IMR-90 (cell line): ENCODE results near the gene COL4A2. TPM values are rescaled to one million over a fixed set of nuclear protein-coding genes. Genes with fewer than 3 reads are reported as not detected.

Experiments used
- ATAC-seq: fragments of 200-7000 bp; cut with Tn5 transposase; 2 replicates; pipeline ENCODE4 v1.9.1; 2020; ENCODE audit warnings: low read depth, mild to moderate bottlenecking, moderate library complexity
- BruUV-seq: library from RNA; stranded (reverse); fragments of 400-500 nt; replicated peaks from 2 replicates; lab custom pipeline; 2021; lab: Mats Ljungman, UMichigan
- CTCF ChIA-PET: fragments of 300-600 bp; formaldehyde crosslinking; extraction: SDS; loops from one replicate; lab custom pipeline; 2021; ENCODE audit warnings: antibody characterized with exemption; lab: Yijun Ruan, JAX
- POLR2A ChIA-PET: fragments of 300-600 bp; sonication (Branson Sonifier 250); formaldehyde crosslinking; loops from one replicate; lab custom pipeline; 2022; ENCODE audit warnings: antibody characterized with exemption; ENCODE audit not compliant: unreplicated experiment; lab: Charles Lee
- DNase-seq: peaks from one replicate; pipeline ENCODE4 v3.0.0; 2013
- H2AFZ ChIP-seq: replicated peaks from 2 replicates; pipeline ENCODE3; 2013; ENCODE audit warnings: low read length, mild to moderate bottlenecking; ENCODE audit not compliant: poor library complexity
- H2AK5ac ChIP-seq: 2 replicates; pipeline ENCODE4 v1.6.1; 2013; ENCODE audit warnings: low read depth, low read length, inconsistent platforms
- H2AK9ac ChIP-seq: replicated peaks from 2 replicates; pipeline ENCODE3; 2013; ENCODE audit warnings: mild to moderate bottlenecking, low read depth, low read length, moderate library complexity; ENCODE audit not compliant: poor library complexity
- H2BK120ac ChIP-seq: 2 replicates; pipeline ENCODE4 v1.6.1; 2013; ENCODE audit warnings: low read depth, low read length, inconsistent platforms
- H2BK15ac ChIP-seq: 3 replicates; pipeline ENCODE4 v1.6.1; 2013; ENCODE audit warnings: low read depth, low read length, inconsistent platforms
- H2BK20ac ChIP-seq: 2 replicates; pipeline ENCODE4 v1.6.1; 2013; ENCODE audit warnings: low read depth, mild to moderate bottlenecking, inconsistent platforms, low read length, moderate library complexity
- H2BK5ac ChIP-seq: 2 replicates; pipeline ENCODE4 v1.6.1; 2013; ENCODE audit warnings: mild to moderate bottlenecking, low read depth, low read length, inconsistent platforms; ENCODE audit not compliant: poor library complexity, severe bottlenecking
- H3K14ac ChIP-seq: replicated peaks from 2 replicates; pipeline ENCODE4 v1.6.1; 2013; ENCODE audit warnings: low read depth, low read length, inconsistent platforms
- H3K18ac ChIP-seq: 2 replicates; pipeline ENCODE4 v1.6.1; 2013; ENCODE audit warnings: low read depth, low read length, control low read depth
- H3K23ac ChIP-seq: 2 replicates; pipeline ENCODE4 v1.6.1; 2013; ENCODE audit warnings: low read depth, low read length, inconsistent platforms
- H3K27ac ChIP-seq: 2 replicates; pipeline ENCODE4 v1.5.1; 2013; ENCODE audit warnings: mild to moderate bottlenecking, control low read depth, low read length; ENCODE audit not compliant: insufficient read depth
- H3K27me3 ChIP-seq: 2 replicates; pipeline ENCODE4 v1.6.1; 2013; ENCODE audit warnings: low read length; ENCODE audit not compliant: control insufficient read depth, insufficient read depth
- H3K36me3 ChIP-seq: 2 replicates; pipeline ENCODE4 v1.6.1; 2013; ENCODE audit warnings: low read length, mixed read lengths; ENCODE audit not compliant: control insufficient read depth, insufficient read depth
- H3K4ac ChIP-seq: 2 replicates; pipeline ENCODE4 v1.6.1; 2013; ENCODE audit warnings: low read depth, low read length, inconsistent platforms
- H3K4me1 ChIP-seq: 2 replicates; pipeline ENCODE4 v1.6.1; 2013; ENCODE audit warnings: low read length, mixed read lengths; ENCODE audit not compliant: control insufficient read depth, insufficient read depth
- H3K4me2 ChIP-seq: 2 replicates; pipeline ENCODE4 v1.6.1; 2013; ENCODE audit warnings: low read depth, mild to moderate bottlenecking, control low read depth, low read length, moderate library complexity
- H3K4me3 ChIP-seq: 2 replicates; pipeline ENCODE4 v1.5.1; 2013; ENCODE audit warnings: low read depth, mild to moderate bottlenecking, control low read depth, low read length, moderate library complexity; ENCODE audit not compliant: insufficient read depth
- H3K56ac ChIP-seq: 2 replicates; pipeline ENCODE4 v1.6.1; 2013; ENCODE audit warnings: low read length, inconsistent platforms; ENCODE audit not compliant: insufficient read depth; ENCODE audit errors: extremely low read depth
- H3K79me1 ChIP-seq, 2 experiments: 2 replicates each; pipeline ENCODE4 v1.6.1; 2013; ENCODE audit warnings: low read length in 2 of 2, inconsistent platforms in 1 of 2, low read depth in 1 of 2
- H3K9ac ChIP-seq: 2 replicates; pipeline ENCODE4 v1.6.1; 2013; ENCODE audit warnings: low read depth, low read length, control low read depth
- H3K9me1 ChIP-seq: 2 replicates; pipeline ENCODE4 v1.6.1; 2013; ENCODE audit warnings: low read length, inconsistent platforms; ENCODE audit not compliant: insufficient read depth
- H3K9me3 ChIP-seq: 2 replicates; pipeline ENCODE4 v1.6.1; 2013; ENCODE audit warnings: low read length; ENCODE audit not compliant: control insufficient read depth, insufficient read depth
- H4K20me1 ChIP-seq: 2 replicates; pipeline ENCODE4 v1.6.1; 2013; ENCODE audit warnings: low read length, inconsistent platforms; ENCODE audit not compliant: insufficient read depth
- H4K5ac ChIP-seq: 2 replicates; pipeline ENCODE4 v1.6.1; 2013; ENCODE audit warnings: mild to moderate bottlenecking, low read depth, low read length, control low read depth
- H4K8ac ChIP-seq, 2 experiments: 2 replicates each; pipeline ENCODE4 v1.6.1; 2013; ENCODE audit warnings: low read depth in 2 of 2, low read length in 2 of 2, control low read depth in 1 of 2, inconsistent platforms in 1 of 2
- H4K91ac ChIP-seq: 2 replicates; pipeline ENCODE4 v1.6.1; 2013; ENCODE audit warnings: low read depth, low read length, inconsistent platforms; ENCODE audit not compliant: insufficient read depth
- BHLHE40 ChIP-seq: fragments of 150-350 bp; IDR thresholded peaks from 2 replicates; pipeline ENCODE4 v1.6.1; 2016; ENCODE audit warnings: mild to moderate bottlenecking, low read depth, low read length
- CEBPB ChIP-seq: IDR thresholded peaks from 2 replicates; pipeline ENCODE4 v1.6.1; 2012; ENCODE audit warnings: low read depth, low read length, improper control_type of control experiment
- CHD1 ChIP-seq: IDR thresholded peaks from 2 replicates; pipeline ENCODE4 v1.6.1; 2012; ENCODE audit warnings: low read depth, low read length, improper control_type of control experiment
- ELK1 ChIP-seq: fragments of 150-350 bp; IDR thresholded peaks from 2 replicates; pipeline ENCODE4 v1.6.1; 2016; ENCODE audit warnings: low read depth, mild to moderate bottlenecking, low read length, moderate library complexity, borderline replicate concordance
- FOS ChIP-seq: fragments of 150-350 bp; IDR thresholded peaks from 2 replicates; pipeline ENCODE4 v1.6.1; 2016; ENCODE audit warnings: low read depth, low read length
- RAD21 ChIP-seq: IDR thresholded peaks from 2 replicates; pipeline ENCODE4 v1.6.1; 2012; ENCODE audit warnings: low read length, improper control_type of control experiment
- RFX5 ChIP-seq: IDR thresholded peaks from 2 replicates; pipeline ENCODE4 v1.8.0; 2012; ENCODE audit warnings: low read depth, mild to moderate bottlenecking, low read length, moderate library complexity
- SMC3 ChIP-seq: fragments of 150-350 bp; IDR thresholded peaks from 2 replicates; pipeline ENCODE4 v1.6.1; 2016; ENCODE audit warnings: low read depth, mild to moderate bottlenecking, antibody characterized with exemption, low read length, moderate library complexity
- USF2 ChIP-seq: fragments of 150-350 bp; IDR thresholded peaks from 2 replicates; pipeline ENCODE4 v1.6.1; 2017; ENCODE audit warnings: mild to moderate bottlenecking, antibody characterized with exemption, low read length, low read depth
- WGBS, 2 experiments: methylation state at CpG; one replicate each; pipeline versions ENCODE4 v1.1.5 to v1.1.7; 2013; ENCODE audit warnings: missing lambda C conversion rate in 2 of 2; ENCODE audit not compliant: insufficient read length in 1 of 2; ENCODE audit errors: extremely low coverage in 2 of 2; 5-methylcytosine and 5-hydroxymethylcytosine counted together
- dilution Hi-C: fragments of 300-500 bp; cut with HindIII; formaldehyde crosslinking; loops from one replicate; pipeline ENCODE4 v1.14.3; 2018; ENCODE audit warnings: low sequenced_read_pairs; ENCODE audit not compliant: unreplicated experiment
- in situ Hi-C: fragments of 300-500 bp; cut with MboI; formaldehyde crosslinking; loops from 3 replicates; pipeline ENCODE4 v1.14.3; 2019; ENCODE audit warnings: low sequenced_read_pairs, inconsistent platforms, mixed read lengths
- intact Hi-C: fragments of 100-400 bp; cut with micrococcal nuclease; formaldehyde crosslinking; loops from 2 replicates; pipeline ENCODE4 v1.10.0; 2022
- polyA plus RNA-seq, 3 experiments: library from polyadenylated mRNA; depleted of rRNA; stranded (reverse); fragments of >200 nt; gene quantifications; 2 replicates each; pipeline ENCODE4 v1.2.3, GENCODE V29; 2012; ENCODE audit warnings: low replicate concordance in 1 of 3
- total RNA-seq: library from RNA; depleted of rRNA; stranded (reverse); fragments of >200 nt; gene quantifications from 2 replicates; pipeline ENCODE4 v1.2.3, GENCODE V29; 2012

COL4A2 gene
- total and polyA plus RNA-seq, 2 of the 4 experiments (the other 2 are of a cell fraction): 90.7 to 457 TPM

GRCh38 chr13:110407531-110407930 lies 100.4 kb downstream of the COL4A2 start:
- Histone ChIP-seq H3K56ac (no peak overlapping the region; the same call in 1 of the 2 replicates), H4K20me1 (0 out of 2 replicates have a peak, but pooled peaks cover 6% of the 10 kb centered on the region), H3K9me3 (no peaks in the 10 kb centered on the region), H2AFZ (no peak overlapping the region), H2AK5ac (peak overlapping the region; percentile 94), H2BK5ac (peak overlapping the region; percentile 99), H2BK15ac (peak overlapping the region; percentile 68; the same call in 2 of the 3 replicates), H3K4me1 (peaks cover 63% of the 10 kb centered on the region), H3K27ac (peak overlapping the region; percentile 72), H3K4ac (peak overlapping the region; percentile 93), H3K23ac (peak overlapping the region; percentile 75; the same call in 1 of the 2 replicates), H3K4me2 (no peak overlapping the region), H4K91ac (peak overlapping the region; percentile 91), H3K36me3 (peaks cover 20% of the 10 kb centered on the region), H3K27me3 (no peaks in the 10 kb centered on the region), H3K9ac (no peak overlapping the region), H2BK120ac (peak overlapping the region; percentile 94), H3K18ac (peak overlapping the region; percentile 58), H3K79me1 (peaks cover 49 to 88% of the 10 kb centered on the region in 2 experiments), H3K14ac (peak overlapping the region; percentile 75), H2BK20ac (peak overlapping the region; percentile 85), H2AK9ac (no peak overlapping the region), H3K4me3 (no peak overlapping the region), H3K9me1 (peaks cover 51% of the 10 kb centered on the region), H4K8ac (peak overlapping the region; percentile 80 to 84), H4K5ac (peak overlapping the region; percentile 23)
- no peak for ATAC-seq
- DNase-seq: no peak
- in situ Hi-C loops (no loop called here), dilution Hi-C loops (no loop called here), intact Hi-C loops (no loop called here)
- ChIA-PET POLR2A (no interaction called here), CTCF (no interaction called here)
- TF ChIP-seq RFX5 (no peak), BHLHE40 (no peak), FOS (no peak), RAD21 (no peak), CEBPB (no peak), USF2 (no peak), ELK1 (no peak), SMC3 (no peak), CHD1 (no peak)
- no CpG with 5 or more reads among the region's 9 CpGs for WGBS, 2 experiments
- no TSS peak for BruUV-seq
